ENCODE results near the gene USP31. TPM values are rescaled to one million over a fixed set of nuclear protein-coding genes. Genes with fewer than 3 reads are reported as not detected.
A peak's percentile ranks its signal among the peaks of the same experiment; 100 is the strongest.

The USP31 gene
- total and polyA plus RNA-seq, 2 of the 8 experiments (the other 6 are each of a cell fraction or from before 2014, with no cell fraction given) = 6.7 to 19.0 TPM

GRCh38 chr16:23182206-23182678 is 33.0 kb upstream of the USP31 start (continued):
- TF ChIP-seq CHD7 (IDR thresholded peaks at IDR 0.05; ENCODE audit: insufficient replicate concordance, low read length) (no peak), CHD1 (IDR thresholded peaks at IDR 0.05; ENCODE audit: low read depth, low read length) (no peak), SP4 (IDR thresholded peaks at IDR 0.05; ENCODE audit: low read length) (no peak), EZH2 (IDR thresholded peaks at IDR 0.05; ENCODE audit: low read depth, low read length, severe bottlenecking) (no peak), TAF7 (optimal IDR thresholded peaks at IDR 0.05; ENCODE audit: borderline replicate concordance, low read depth, low read length) (no peak), KDM4A (IDR thresholded peaks at IDR 0.05; ENCODE audit: low read depth, low read length, severe bottlenecking) (peak; percentile 15), BRCA1 (IDR thresholded peaks at IDR 0.05; ENCODE audit: low read depth, low read length) (no peak), SIRT6 (IDR thresholded peaks at IDR 0.05; ENCODE audit: low read length) (no peak)
